NCI-H2081 (cell line): ENCODE measurements around the gene BRINP1.
A peak's percentile ranks its signal among the peaks of the same experiment; 100 is the strongest.

ENCODE experiments used
- DNase-seq, 2 experiments: peaks; one replicate each; lab custom pipeline; 2025; lab: John Stamatoyannopoulos, UW

The BRINP1 gene

DNA sequence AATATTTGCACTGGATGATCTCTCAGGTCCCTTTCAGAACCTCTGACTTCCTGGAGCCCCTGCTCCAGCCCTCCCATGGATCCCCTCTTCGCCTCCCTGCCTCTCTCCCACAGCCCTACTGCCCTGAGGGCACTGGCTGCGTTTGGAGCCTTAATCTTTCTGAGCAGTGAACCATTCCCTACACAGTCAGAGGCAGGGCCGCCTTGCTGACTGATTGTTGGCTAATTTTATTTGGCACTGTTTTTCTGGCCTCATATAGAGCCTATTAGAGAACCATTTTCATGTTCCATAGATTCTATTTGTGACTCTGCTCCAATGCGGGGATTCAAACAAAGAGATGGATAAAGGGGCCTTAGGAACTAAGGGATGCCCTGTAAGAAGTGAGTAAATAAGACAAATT lies 91.1 kb downstream of the BRINP1 start:
- peak; percentile 81 to 94 for DNase-seq

DNA sequence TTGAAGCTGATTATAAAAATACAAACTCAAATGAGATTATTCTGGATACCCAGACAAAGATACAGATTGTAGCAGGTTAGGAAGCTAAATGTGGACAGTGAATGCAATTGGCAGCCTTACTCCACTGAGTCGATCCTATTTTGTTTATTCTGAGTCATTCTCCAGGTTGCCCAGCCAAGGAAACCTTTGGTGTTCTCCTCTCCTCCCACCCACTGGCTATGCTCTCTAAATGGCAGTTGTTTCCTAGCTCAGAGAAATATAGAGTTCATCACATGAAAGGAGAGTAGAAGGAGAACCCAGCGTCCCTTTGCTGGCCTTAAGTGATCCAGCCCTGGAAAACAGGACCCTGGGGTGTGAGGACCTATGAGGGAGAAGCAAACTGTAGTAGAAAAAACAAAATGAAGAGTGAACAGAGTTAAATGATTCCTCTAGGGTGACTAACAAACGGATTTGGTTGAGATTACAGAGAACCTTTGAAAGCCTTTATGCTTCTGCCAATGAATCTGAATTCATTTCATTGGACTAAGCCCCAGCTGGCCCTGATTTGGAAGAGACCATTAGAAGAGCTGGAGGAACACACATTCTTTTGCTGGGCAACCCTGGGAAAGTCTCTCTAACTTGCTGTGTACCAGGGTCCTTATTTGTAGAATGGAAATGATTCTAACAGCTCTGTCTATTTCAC lies 95.1 kb downstream of the BRINP1 start:
- no peak for DNase-seq

DNA sequence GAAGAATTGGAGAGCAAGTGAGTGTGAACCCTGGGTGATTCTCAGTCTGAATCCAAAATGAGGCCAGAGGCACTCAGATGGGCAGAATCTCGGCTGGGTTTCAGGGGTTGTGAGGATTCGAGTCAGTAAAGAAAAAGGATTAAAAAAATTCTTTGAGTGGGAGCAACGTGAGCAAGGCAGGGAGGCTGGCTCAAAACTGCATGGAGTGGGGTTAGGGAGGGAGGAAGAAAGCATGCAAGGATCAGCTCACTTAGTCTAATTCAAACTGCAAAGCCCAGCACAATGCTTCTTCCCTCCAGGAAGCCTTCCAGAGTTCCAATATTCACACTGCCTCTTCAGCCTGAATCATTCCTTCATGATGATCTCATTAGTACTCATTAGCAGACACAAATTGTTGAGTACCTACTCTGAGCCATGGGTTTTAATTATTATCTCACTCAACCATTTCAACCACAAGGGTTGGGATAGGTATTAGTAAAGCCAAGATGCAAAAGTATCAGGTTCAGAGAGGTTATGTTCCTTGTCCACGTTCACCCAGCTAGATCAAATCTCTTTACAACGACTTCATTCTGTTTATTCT lies 95.8 kb downstream of the BRINP1 start:
- no peak for DNase-seq

DNA sequence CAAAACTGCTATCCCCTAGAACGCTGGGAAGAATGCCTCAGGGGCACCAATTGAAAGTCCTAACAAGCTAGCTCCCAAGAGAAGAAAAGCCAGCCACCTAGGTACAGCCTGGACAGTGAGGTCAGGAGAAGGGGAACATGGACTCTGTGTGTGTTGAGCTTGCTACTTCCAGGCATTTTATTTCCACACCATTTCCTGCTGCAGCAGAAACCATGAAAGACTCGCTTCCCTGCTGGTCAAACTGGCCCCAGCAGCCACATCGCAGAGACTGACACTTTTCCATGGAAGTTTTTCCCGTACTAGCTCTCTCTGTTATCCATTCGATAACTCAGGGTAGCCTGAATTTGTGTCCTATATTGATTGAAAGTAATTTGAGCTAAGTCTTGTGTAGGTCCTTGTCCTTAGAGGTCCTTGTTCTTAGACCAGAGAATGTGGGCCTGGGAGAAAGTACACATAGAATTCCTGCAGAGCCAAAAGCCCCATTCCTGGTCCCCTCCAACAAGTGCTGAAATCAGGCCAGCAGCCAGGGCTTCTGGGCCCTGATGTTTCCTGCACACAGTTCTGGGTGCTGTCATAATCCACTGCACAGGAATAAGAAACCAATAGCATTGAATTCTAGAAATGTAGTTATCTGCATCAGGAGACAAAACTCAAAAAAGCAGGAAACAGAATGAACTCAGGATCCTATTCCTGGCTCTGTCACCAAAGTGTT lies 96.6 kb downstream of the BRINP1 start:
- DNase-seq = no peak

DNA sequence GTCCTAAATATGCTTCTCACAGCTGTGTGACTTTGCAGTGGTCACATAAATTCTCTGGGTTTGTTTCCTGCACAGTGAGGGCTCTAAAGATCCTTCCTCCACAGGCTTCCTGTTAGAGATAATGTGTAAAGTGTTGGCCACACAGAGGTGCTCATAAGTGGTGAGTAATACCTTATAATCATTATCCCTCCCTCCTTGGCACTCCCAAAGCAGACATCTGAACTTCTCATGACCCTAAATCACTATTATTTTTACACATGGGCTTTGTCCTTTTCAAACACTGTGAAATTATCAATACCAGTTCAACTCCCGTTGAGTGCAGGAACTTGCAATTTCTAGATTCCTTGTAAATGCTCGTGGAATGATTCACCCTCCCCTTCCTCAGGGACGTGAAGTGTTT lies 100.2 kb downstream of the BRINP1 start:
- DNase-seq = no peak

DNA sequence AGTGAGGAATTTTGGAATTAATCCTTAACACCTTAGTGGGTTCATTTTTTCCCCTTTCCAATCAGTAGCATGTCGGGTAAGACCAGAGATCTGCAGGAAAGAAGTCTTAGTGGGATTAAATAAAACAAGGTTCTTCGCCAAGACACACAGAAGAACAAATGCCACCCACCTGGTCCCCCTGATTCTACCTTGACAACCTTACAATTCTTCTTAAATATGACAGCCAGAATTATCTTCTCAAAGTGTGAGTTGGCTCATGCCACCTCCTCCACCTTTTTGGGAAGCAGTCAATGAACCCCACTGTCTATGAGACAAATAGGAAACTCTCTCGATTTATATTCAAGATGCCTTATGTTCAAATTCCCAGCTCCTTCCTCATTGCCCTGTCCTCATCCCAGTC lies 105.1 kb downstream of the BRINP1 start:
- DNase-seq = no peak

DNA sequence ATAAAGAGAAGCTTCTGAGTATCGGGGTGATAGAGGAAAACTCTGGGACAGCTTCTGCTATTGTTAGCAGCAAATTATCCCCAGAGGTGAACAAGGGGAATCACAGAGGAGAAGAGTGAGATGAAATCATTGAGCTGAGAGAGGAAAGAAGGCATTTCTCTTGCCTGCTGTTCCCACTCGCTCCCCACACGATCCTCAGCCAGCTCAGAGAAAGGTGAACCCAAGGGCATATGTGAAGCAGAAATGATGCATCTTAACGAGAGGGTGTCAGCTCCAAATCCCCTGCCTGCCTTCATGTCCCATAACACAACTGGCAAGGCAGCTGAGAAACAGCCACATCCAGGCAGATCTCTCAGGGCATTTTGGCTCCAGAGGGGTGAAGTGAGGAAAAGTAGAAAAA lies 111.6 kb downstream of the BRINP1 start:
- no peak for DNase-seq

DNA sequence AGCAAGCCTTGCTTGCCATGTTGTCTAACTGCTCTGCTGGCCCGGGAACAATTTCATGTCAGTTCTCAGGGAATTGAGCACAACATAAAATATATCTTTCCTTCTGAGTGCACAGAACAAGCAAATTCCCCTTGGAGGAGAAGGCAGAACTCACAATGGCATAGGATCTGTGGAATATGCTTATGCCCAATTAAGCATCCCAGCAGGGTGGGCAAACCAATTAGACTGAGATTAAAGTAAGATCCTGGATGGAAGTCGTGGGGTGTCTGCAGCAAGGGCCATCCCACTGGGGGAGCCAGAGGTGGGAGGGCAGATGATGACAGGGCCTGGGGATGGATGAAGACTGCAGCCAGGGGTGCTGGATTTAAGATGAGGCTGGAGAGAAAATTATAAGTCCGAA lies 114.1 kb downstream of the BRINP1 start:
- DNase-seq = no peak

DNA sequence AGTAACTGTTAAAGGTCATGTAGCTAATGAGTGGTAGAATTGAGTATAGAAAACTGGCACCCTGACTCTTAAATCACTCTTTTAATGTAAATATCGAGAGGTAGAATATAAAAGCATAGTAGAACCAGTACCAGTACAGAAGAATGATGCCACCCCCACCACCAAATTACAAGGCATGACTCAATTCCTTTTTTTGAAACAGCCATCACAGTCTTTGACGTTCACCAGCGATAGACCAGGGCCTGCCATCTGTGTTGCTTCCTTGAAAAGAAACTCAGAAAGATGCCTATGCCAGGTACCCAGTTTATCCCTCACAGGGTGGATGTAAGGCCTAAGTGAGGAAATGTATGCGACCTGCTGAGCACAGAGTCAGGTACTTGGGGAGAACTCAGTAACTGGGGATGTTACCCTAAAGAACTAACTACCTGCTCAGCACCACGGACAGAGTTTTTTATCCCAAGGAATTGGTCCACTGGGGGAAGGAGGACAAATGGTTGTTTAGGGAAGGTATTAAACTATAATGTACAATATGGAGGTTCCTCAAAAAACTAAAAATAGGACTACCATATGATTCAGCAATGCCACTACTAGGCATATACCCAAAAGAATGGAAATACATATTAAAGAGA lies 116.5 kb downstream of the BRINP1 start:
- no peak for DNase-seq

DNA sequence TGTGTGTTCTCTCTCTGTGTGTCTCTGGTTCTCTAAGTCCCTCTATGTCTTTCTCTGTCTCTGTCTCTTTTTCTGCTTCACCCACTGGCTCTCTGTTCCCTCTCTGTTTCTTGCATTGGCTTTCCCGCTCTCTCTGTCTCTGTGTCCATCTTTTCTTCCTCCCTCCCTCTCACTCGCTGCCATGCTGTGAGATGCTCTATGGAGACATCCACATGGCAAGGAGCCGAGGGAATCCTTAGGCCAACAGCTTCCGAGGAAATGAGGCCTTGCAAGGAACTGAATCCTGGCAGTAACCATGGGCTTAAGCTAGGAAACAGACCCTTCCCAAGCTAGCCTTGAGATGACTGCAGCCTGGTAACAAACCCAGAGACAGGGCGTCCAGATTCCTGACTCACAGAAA lies 117.3 kb downstream of the BRINP1 start:
- no peak for DNase-seq

DNA sequence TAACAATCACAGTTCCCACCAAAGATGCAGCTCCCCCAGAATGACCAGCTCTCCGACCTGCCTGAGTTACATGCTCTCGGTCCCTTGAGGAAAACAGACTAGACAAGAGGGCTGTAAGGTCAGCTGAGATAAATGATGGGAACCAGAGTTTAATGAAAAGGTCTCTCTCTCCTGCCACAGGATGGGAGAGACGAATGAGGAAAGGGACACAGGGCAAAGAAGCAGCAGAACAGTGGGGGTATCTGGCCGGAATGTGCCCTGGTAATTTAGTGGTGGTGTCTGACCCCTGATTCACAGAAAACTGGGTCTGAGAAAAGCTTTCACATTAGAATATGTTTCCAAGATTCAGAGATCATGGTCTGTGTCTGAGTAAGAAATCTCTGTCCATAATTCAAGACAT lies 118.5 kb downstream of the BRINP1 start:
- no peak for DNase-seq

DNA sequence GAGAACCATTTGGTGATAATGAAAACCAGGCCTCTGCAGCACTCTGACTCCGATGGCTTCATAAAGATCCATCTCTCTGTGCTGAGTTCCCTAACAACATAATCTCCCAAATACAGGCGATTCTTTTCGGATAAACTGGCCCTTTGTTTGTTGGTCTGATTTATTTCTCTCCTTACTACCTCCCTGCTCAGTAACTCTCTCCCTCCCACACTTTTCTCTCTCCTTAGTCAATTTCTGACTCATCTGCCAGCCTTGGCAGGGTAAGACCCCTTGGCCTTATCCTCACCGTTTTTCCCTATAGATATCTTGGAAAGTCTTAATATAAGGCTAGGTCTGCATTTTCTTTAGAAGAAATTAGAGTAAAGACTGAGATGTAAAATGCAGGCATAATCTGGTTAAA lies 128.7 kb downstream of the BRINP1 start:
- no peak for DNase-seq

DNA sequence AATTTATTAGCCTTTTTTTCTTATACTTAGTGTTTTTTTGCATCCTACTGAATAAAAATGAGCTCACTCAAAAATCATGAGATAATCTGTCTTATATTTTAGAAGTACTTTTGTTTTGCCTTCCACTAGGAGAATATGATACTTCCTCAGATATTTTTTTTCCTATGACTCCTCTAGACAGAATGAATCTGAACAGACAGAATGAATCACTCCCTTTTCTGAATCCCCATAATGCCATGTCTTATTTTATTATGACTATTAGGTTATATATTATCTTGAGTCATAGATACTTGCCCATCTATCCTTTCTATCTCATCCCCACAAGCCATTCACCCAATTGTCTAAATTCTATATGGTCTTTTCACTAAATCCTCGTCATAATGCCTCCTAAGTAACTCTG lies 134.6 kb downstream of the BRINP1 start:
- DNase-seq = no peak

DNA sequence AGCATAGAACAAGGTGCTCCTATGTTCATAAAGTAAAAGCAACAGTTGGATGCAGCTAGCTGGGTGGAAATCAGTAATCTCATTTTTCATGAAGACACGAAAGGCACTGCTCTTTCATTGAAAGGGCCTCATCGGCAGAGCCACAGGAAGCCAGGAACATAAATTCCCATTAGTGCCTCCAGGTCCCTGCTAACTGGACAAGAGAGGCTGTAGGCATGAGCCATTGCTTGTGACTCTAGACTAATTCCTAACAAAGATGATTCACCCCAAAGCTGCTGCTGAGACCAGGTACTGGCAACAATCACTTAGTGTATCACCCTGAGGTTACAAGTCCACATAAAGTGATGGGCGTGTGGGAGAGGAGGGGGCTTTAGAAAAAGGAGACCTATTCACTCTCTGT lies 141.8 kb downstream of the BRINP1 start:
- no peak for DNase-seq

DNA sequence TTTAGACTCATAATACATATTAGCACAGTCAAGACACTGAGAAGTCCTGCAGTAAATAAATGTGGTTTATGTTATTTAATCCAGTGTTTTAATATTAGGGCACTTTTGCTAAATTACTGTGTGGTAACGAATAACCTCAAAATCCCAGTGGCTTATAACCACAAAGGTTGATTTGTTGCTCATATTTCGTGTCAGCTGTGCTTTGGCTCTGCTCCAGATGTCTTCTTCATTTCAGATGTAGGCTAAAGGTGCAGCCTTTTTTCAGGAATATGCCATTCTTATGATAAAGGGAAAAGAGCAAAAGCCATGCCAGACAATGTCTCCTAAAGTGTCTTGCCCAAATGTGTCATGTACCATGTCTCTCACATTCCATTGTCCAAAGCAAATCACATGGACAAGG lies 144.8 kb downstream of the BRINP1 start:
- DNase-seq = no peak

DNA sequence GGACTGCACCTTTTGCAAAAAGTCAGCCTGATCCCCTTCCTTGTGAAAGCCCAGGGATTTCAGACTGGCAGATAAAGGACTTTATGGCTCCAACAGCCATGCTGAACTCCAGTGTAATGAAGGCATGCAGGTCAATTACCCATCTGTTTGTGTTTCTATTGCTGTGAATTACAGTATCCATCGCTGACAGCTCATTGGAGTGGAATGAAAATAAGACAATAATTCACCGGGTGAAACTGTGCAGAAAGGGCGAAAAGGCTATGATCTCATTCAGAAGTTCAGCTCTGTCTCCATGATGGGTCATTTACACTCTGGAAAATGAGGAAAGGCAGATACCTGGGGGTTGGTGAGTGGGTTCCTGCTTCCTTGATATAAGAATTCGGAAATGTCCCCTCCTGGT lies 148.0 kb downstream of the BRINP1 start:
- no peak for DNase-seq

DNA sequence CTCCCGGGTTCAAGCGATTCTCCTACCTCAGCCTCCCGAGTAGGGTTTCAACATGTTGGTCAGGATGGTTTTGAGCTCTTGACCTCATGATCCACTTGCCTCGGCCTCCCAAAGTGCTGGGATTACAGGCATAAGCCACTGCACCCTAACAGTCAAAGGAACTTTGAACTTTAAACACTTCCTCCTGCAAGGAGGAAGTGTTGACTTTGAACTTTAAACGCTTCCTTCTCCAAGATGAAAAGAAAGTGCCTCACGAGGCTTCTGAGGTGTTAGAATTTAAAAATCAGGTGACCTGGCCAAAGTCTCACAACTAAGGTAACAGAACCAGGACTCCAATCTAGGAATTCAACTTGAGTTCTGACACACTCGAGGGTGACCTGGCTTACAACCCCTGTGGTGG lies 150.9 kb downstream of the BRINP1 start:
- DNase-seq = no peak

DNA sequence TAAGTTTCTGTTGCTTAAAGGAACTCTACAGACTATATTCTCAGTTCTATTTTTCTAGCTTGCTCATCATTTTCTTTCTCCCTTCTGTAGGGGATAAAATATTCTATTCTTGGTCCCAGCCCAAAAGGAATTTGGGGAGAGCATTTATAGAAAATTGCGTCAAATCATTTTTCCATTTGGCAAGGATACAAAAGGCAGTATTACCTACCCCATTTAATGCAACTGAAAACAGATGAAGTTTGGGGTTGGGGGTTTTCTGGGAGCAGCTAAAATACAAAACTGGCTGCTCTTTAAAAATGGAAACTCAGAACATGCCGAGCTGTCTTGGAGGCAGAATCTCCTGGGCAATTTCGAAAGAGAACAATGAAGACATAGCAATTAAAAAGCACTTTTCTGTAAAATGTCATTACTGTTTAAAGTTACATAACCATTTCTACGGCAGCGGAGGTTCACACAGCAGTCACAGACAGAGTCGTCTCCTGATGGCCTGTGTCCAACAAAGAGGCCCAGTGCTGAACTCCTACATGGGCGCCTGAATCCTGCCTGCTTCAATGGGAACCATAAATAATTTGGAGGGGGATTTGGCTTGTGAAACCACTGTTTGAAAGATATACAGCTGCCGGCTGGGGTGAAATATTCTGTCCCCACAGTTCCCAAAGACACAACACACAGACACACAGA lies 152.4 kb downstream of the BRINP1 start:
- DNase-seq = peak; percentile 30 to 67

DNA sequence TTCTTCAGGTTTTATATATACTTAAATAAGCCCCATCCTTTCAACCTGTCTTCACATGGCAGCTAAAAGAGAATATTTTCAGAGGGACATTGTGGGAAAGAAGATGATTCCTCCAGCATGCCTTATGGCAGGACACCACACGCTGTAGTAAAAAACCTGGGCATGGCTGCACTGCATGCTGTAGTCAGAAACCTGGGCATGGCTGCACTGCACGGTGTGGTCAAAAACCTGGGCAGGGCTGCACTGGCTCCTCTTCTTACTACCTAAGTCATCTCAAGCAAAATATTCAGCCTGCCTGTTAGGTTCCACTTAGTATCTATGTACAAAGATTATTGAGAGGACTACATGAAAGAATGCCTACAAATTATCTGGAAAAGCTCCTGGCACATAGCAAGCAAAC lies 153.6 kb downstream of the BRINP1 start:
- no peak for DNase-seq

DNA sequence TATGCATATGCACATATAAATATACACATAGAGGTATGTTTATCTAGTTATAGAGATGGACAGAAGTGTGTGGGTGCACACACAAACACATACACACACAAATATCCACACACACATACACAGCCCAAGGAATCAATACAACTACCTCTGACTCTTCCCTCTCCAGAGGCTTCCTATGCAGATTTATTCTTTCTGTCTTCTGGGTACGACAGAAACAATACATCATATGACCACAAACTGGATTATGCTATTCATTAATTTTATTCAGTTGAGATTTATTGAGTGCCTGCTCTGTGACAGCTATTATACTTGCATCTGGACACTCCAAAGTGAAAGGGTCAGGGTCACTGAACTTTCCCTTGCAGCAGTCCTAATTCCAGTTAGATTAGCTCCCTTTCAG lies 155.8 kb downstream of the BRINP1 start:
- DNase-seq = no peak

DNA sequence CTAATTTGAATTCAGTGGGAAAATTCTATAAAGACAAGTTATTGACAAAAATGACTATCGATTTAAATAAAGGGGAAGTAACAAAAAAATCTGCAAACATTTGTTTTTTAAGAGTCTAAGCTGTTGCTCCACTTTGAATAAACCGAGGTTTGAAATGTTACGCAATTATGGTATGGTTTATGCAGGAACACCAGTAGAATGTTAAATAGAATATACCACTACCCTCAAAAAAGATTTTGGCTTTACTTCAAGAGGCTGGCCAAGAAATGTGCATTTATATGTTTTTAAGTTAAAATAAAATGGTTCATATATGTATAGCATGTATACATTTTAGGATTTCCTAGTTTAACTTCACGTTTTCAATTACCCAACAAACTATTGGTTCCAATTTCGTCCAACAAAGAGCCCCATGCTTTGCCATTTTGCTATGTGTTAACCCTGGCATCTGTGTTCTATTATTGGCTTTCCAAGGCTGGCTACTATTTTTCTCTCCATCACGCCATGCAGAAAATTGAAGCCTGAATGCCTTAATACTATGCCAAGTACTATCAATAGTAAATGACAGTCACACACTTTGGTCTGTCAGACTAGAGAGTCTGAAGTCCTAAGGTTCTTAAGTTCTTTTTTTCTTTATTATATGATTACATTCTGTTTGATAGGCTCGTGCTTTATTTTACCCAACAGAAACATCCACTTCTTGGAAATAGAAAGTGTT lies 171.2 kb downstream of the BRINP1 start:
- DNase-seq = no peak

DNA sequence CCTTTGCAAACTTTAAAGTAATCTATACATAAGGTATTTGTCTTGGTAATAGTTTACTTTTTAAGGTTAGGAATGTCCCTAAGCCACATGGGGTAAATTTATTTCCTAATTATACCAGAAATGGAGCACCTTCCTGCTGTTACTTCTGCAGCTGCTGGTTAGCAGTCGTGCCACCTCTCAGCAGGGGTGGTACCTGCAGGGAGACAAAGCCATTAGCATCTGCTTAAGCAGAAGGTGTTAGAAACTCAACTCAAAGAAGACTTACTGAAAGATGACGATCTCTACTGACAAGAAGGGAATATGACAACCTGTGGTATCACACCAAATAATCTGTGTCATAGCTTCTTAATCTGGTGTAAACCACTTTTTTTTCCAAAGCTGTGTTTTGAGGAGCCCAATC lies 173.7 kb downstream of the BRINP1 start:
- peak; percentile 2 to 46 for DNase-seq
